ENCODE data around the gene CHN1. TPM values are rescaled to one million over a fixed set of nuclear protein-coding genes. Genes with fewer than 3 reads are reported as not detected.

The CHN1 gene
- total RNA-seq = 10.8 and 18.7 TPM in 2 replicates

GRCh38 chr2:175004980-175005732 lies at the start of gene CHN1:
TSS of gene CHN1 (minus strand) at chr2:175005381. CDS start at chr2:175004912, 469 bp downstream.

DNA sequence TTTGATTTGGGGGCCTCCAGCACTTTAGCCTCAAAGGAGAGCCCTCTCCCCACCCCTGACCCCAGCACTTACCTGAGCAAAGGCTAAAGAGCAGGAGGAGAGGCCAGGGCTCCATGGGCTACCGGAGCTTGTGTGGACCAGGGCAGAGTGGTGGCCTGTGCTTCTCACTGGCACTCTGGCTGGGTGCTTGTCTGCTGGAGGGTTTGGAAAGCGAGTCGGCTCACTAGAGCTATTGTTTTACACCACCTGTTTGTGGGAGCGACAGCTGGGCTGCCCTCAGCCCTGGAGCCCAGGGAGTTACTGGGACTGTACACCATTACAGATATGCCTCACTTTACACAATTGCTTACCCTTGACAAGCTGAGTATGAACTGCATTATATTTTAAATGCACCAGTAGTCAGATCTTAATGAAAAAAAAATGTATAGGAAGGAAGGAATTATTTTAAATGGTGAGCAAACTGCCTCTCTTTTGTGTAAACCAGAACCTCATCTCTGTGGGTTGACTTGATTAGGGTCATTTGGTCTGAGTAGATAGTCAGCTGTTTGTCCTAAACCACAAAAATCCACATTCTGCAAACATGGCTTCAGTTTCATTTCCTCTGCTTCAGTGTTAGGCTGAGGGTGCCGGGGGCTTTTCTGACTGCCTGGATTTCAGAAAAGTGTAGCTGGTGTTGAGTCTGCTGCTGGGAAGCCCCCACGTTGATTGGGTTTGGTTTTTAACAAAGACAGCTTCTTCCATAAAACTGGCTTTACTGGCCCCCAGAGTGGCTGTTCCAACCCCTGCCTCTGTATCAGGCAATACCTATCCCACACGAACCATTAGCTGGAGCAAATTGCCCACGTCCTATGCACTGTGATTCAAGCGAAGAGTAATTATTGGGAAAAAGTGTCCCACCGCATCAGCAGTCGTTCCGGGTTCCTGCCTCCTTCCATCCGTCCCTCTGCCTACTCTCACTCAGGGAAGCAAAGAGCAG lies 240.6 kb downstream of the CHN1 start, which contains the start of gene CHRNA1:
CHRNA1 (minus strand) TSS at position 193 of the 976 bp plus-strand sequence; CDS start at position 115, 78 bp downstream.

Other genes with a start within 250 kb of the CHN1 start
- 0.76 TPM in 1 of 2 replicates, not detected in the other for gene CHRNA1, start 240.9 kb downstream of the CHN1 start, total RNA-seq
- 21.3 and 23.5 TPM in 2 replicates for gene ATF2, start 162.8 kb upstream of the CHN1 start, total RNA-seq
- 129 and 183 TPM in 2 replicates for gene ATP5MC3, start 176.3 kb upstream of the CHN1 start, total RNA-seq

All from mesangial cell (primary cell).